Measurements from ENCODE around the gene HPCAL1. TPM values are rescaled to one million over a fixed set of nuclear protein-coding genes. Genes with fewer than 3 reads are reported as not detected.

HPCAL1 gene
- 6.5 and 34.4 TPM in 2 replicates for total RNA-seq (ENCODE audit: low replicate concordance)

- TF ChIP-seq CTCF (IDR thresholded peaks at IDR 0.05; ENCODE audit: insufficient read depth, low read length): peak; percentile 55
- peak within 1 kb of the TSS; percentile 83 for H3K4me3 ChIP-seq (ENCODE audit: low read depth, low read length)
- DNase-seq (ENCODE audit: low read depth): peak; percentile 64
Observed at GRCh38 chr2:10302479-10303180, at the start of gene HPCAL1. Gene HPCAL1 (plus strand): TSS chr2:10302904. CDS start chr2:10419758, 116,854 bp downstream.

GRCh38 chr2:10253596-10254372 lies 48.9 kb upstream of the HPCAL1 start:
- DNase-seq (ENCODE audit: low read depth): no peak
- H3K4me3 ChIP-seq (ENCODE audit: low read depth, low read length): no peak overlapping the region
- TF ChIP-seq CTCF (IDR thresholded peaks at IDR 0.05; ENCODE audit: insufficient read depth, low read length): no peak

GRCh38 chr2:10254373-10255188 lies 48.1 kb upstream of the HPCAL1 start:
- no peak for TF ChIP-seq CTCF (IDR thresholded peaks at IDR 0.05; ENCODE audit: insufficient read depth, low read length)
- DNase-seq (ENCODE audit: low read depth): no peak
- no peak overlapping the region for H3K4me3 ChIP-seq (ENCODE audit: low read depth, low read length)

GRCh38 chr2:10255189-10256030 lies 47.3 kb upstream of the HPCAL1 start:
- no peak for TF ChIP-seq CTCF (IDR thresholded peaks at IDR 0.05; ENCODE audit: insufficient read depth, low read length)
- no peak overlapping the region for H3K4me3 ChIP-seq (ENCODE audit: low read depth, low read length)
- no peak for DNase-seq (ENCODE audit: low read depth)

GRCh38 chr2:10256031-10256514 lies 46.6 kb upstream of the HPCAL1 start:
- DNase-seq (ENCODE audit: low read depth): no peak
- no peak for TF ChIP-seq CTCF (IDR thresholded peaks at IDR 0.05; ENCODE audit: insufficient read depth, low read length)
- no peak overlapping the region for H3K4me3 ChIP-seq (ENCODE audit: low read depth, low read length)

All from fibroblast of the aortic adventitia (primary cell).